Kidney (tissue), 14 donors: ENCODE data around the gene TMEM33. TPM values are rescaled to one million over a fixed set of nuclear protein-coding genes. Genes with fewer than 3 reads are reported as not detected.
"Not testable (repeated sequence)": the region's sequence is repeated elsewhere in the genome, so short reads cannot be mapped to it uniquely, and the experiment has no call there.

ENCODE experiments used
- DNase-seq, 5 donors: peaks; one replicate each; pipeline ENCODE4 v3.0.0-alpha.2; 2013 to 2020
- FAIRE-seq: peaks from 2 replicates; lab custom pipeline; 2012; peaks lifted over from hg19 to GRCh38; lab: Jason Lieb, UNC
- H3K27ac ChIP-seq, 2 donors: one replicate each; pipeline ENCODE4 v1.7.0; 2013; ENCODE audit warnings: low read depth in 2 of 2, low read length in 2 of 2, inconsistent platforms in 1 of 2
- H3K27me3 ChIP-seq: one replicate; pipeline ENCODE4 v1.7.1; 2013; ENCODE audit warnings: low read length, inconsistent platforms; ENCODE audit not compliant: control insufficient read depth, insufficient read depth
- H3K36me3 ChIP-seq, 3 donors: one replicate each; pipeline versions ENCODE4 v1.7.0 to v1.7.1; 2013; ENCODE audit warnings: low read length in 3 of 3, control low read depth in 1 of 3, inconsistent platforms in 1 of 3; ENCODE audit not compliant: insufficient read depth in 3 of 3, control insufficient read depth in 2 of 3
- H3K4me1 ChIP-seq, 3 donors: one replicate each; pipeline versions ENCODE4 v1.7.0 to v1.7.1; 2013; ENCODE audit warnings: low read length in 3 of 3, inconsistent platforms in 1 of 3, low read depth in 1 of 3; ENCODE audit not compliant: control insufficient read depth in 2 of 3, insufficient read depth in 2 of 3
- H3K4me3 ChIP-seq, 3 donors: one replicate each; pipeline versions ENCODE4 v1.7.0 to v1.8.1; 2013; ENCODE audit warnings: low read length in 3 of 3, control low read depth in 1 of 3, inconsistent platforms in 1 of 3
- H3K9ac ChIP-seq, 3 donors: one replicate each; pipeline versions ENCODE4 v1.7.0 to v1.7.1; 2013; ENCODE audit warnings: low read length in 3 of 3, control low read depth in 1 of 3, inconsistent platforms in 1 of 3
- H3K9me3 ChIP-seq, 3 donors: one replicate each; pipeline versions ENCODE4 v1.7.0 to v1.7.1; 2013; ENCODE audit warnings: low read length in 3 of 3, control low read depth in 1 of 3, inconsistent platforms in 1 of 3; ENCODE audit not compliant: control insufficient read depth in 2 of 3, insufficient read depth in 1 of 3
- intact Hi-C: fragments of 100-400 bp; cut with DNase I; formaldehyde crosslinking; loops from one replicate; pipeline ENCODE4 v1.11.1; 2022
- polyA plus RNA-seq: library from polyadenylated mRNA; stranded (reverse); fragments of 350-450 nt; fragmentation: Illumina TruSeq; extraction: RNeasy Lipid Tissue Mini Kit (QIAGEN cat#74804); gene quantifications from one replicate; pipeline ENCODE4 v1.2.3, GENCODE V29; 2014; ENCODE audit warnings: low read depth, low replicate concordance; ENCODE audit not compliant: insufficient read depth
- total RNA-seq: library from RNA; stranded (reverse); fragmentation: NEBNext Ultra II Directional; extraction: Animal tissue kit (Norgen Biotek cat#: 25700); gene quantifications from one replicate; pipeline ENCODE4 v1.2.1, GENCODE V29; 2021
- TF ChIP-seq, protein P1 (sequence below): IDR thresholded peaks from 3 replicates; pipeline ENCODE4 v1.5.1; 2012; ENCODE audit warnings: mild to moderate bottlenecking, moderate library complexity, borderline replicate concordance; ENCODE audit not compliant: insufficient read depth; ENCODE audit errors: extremely low read depth
- donor health status: control.
- donor health status: control.
- donor health status: control.
- donor health status: control.
- donor health status: control.
- donor health status: DM: yes; HTN: yes; CAD: no.
- donor health status: Normal renal cell carcinoma (clear cell type).

The TMEM33 gene
- total and polyA plus RNA-seq, 2 donors from 2014 or later: 20.3 to 63.8 TPM

DNA sequence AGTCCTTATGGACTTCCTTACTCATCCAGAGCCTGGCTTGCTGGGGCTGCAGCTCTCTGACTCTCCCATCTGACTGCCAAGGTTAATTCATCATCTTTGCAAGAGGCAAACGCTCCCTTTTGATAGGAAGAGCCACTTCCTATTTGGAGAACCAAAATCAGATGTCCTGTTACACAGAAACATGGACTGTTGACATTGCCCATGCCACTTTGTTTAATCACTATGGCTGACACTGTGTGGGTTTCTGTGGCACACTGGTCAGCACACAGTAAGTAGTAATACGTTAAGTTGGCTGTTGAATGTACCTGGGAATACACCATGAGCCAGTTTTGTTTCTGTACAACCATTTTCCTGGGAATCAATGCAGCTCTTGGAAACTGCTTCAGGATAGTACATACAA, 45.1 kb upstream of the TMEM33 start:
- Histone ChIP-seq H3K9me3 (no peaks in the 10 kb centered on the region), H3K36me3 (no peaks in the 10 kb centered on the region), H3K27ac (no peak overlapping the region), H3K4me3 (no peak overlapping the region), H3K27me3 (peaks cover 3% of the 10 kb centered on the region), H3K4me1 (no peaks in the 10 kb centered on the region), H3K9ac (no peak overlapping the region)
- DNase-seq (no peak), FAIRE-seq (no peak)
- intact Hi-C loops: no loop called here
- TF ChIP-seq, protein P1, sequence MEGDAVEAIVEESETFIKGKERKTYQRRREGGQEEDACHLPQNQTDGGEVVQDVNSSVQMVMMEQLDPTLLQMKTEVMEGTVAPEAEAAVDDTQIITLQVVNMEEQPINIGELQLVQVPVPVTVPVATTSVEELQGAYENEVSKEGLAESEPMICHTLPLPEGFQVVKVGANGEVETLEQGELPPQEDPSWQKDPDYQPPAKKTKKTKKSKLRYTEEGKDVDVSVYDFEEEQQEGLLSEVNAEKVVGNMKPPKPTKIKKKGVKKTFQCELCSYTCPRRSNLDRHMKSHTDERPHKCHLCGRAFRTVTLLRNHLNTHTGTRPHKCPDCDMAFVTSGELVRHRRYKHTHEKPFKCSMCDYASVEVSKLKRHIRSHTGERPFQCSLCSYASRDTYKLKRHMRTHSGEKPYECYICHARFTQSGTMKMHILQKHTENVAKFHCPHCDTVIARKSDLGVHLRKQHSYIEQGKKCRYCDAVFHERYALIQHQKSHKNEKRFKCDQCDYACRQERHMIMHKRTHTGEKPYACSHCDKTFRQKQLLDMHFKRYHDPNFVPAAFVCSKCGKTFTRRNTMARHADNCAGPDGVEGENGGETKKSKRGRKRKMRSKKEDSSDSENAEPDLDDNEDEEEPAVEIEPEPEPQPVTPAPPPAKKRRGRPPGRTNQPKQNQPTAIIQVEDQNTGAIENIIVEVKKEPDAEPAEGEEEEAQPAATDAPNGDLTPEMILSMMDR: no peak

DNA sequence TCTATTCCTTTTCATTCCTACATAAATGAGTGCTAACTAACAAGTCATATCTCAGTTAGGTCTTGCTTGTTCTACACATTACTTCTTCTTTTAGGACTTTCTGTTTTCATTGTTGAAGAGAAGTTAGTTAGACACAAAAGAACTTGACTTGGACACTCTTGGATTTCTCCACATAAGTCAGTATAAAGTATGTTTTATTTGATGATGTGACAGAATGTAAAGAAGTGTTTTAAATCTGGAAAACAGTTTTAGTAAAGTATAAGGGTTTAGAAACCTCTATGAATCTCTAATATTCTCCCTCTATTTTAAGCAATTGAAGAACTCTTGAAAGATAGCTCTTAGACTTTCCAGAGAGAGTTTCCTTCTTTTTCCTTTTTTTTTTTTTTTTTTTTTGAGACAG, 38.6 kb upstream of the TMEM33 start:
- Histone ChIP-seq H3K36me3 (no peaks in the 10 kb centered on the region), H3K27me3 (no peaks in the 10 kb centered on the region), H3K27ac (no peak overlapping the region), H3K9ac (no peak overlapping the region), H3K9me3 (no peaks in the 10 kb centered on the region), H3K4me1 (no peaks in the 10 kb centered on the region), H3K4me3 (no peak overlapping the region)
- FAIRE-seq: no peak
- intact Hi-C loops: no loop called here
- TF ChIP-seq, protein P1: no peak
- DNase-seq: no peak

DNA sequence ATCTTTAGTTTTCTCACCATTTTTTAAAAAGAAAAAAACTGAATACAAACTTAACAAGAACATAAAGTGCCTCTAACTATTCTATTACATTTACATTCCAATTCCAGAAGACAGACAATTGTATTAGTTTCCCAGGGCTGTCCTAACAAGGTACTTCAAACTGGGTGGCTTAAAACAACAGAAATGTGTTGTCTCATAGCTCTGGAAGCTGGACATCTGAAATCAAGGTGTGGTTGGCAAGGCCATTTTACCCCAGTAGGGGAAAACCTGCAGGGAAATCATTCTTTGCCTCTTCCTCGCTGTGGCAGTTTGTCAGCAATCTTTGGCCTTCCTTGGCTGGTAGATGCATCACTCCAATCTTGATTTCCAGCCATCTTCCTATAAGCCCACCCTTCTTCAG, 37.5 kb upstream of the TMEM33 start:
- DNase-seq: no peak
- intact Hi-C loops: no loop called here
- Histone ChIP-seq H3K4me1 (no peaks in the 10 kb centered on the region), H3K36me3 (no peaks in the 10 kb centered on the region), H3K9me3 (no peaks in the 10 kb centered on the region), H3K9ac (no peak overlapping the region), H3K4me3 (no peak overlapping the region), H3K27ac (no peak overlapping the region), H3K27me3 (no peaks in the 10 kb centered on the region)
- TF ChIP-seq, protein P1: no peak
- no peak for FAIRE-seq

DNA sequence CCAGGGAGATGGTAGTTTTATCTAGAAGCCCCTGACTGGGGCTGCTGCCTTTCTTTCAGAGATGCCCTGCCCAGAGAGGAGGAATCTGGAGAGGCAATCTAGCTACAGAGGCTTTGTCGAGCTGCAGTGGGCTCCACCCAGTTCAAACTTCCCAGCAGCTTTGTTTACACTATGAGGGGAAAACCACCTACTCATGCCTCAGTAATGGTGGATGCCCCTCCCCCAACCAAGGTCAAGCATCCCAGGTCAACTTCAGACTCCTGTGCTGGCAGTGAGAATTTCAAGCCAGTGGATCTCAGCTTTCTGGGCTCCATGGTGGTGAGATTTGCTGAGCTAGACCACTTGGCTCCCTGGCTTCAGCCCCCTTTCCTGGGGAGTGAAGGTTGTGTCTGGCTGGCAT, 26.1 kb upstream of the TMEM33 start:
- H3K27ac ChIP-seq, H3K9ac ChIP-seq, H3K9me3 ChIP-seq, H3K36me3 ChIP-seq, H3K4me3 ChIP-seq, intact Hi-C loops, H3K27me3 ChIP-seq, DNase-seq, FAIRE-seq, H3K4me1 ChIP-seq: not testable (repeated sequence)
